Endothelial cell of umbilical vein (primary cell): ENCODE results near the gene SORL1.

Experiments
- CTCF ChIP-seq, 2 donors: IDR thresholded peaks; 1 replicate in 1 of 2; 2 replicates in 1 of 2; pipeline ENCODE4 v1.5.1; 2011; ENCODE audit warnings: low read length in 2 of 2, mild to moderate bottlenecking in 2 of 2, moderate library complexity in 2 of 2, control low read depth in 1 of 2, inconsistent platforms in 1 of 2, low read depth in 1 of 2; ENCODE audit not compliant: insufficient read depth in 1 of 2; ENCODE audit errors: extremely low read depth in 1 of 2
- EZH2 ChIP-seq: IDR thresholded peaks from 2 replicates; pipeline ENCODE4 v1.6.1; 2012; ENCODE audit warnings: borderline replicate concordance, low read depth, mild to moderate bottlenecking, moderate library complexity, low read length, inconsistent platforms; ENCODE audit not compliant: severe bottlenecking
- GATA2 ChIP-seq: IDR thresholded peaks from 2 replicates; pipeline ENCODE4 v1.7.0; 2011; ENCODE audit warnings: low read depth, mild to moderate bottlenecking, moderate library complexity, mixed read lengths, low read length; ENCODE audit not compliant: insufficient read length, insufficient read depth
- JUN ChIP-seq: IDR thresholded peaks from 2 replicates; pipeline ENCODE4 v1.6.1; 2011; ENCODE audit warnings: borderline replicate concordance, low read depth; ENCODE audit not compliant: insufficient read length, insufficient read depth
- MAX ChIP-seq: IDR thresholded peaks from 2 replicates; pipeline ENCODE4 v1.6.1; 2011; ENCODE audit not compliant: insufficient read depth, insufficient read length
- MYC ChIP-seq: IDR thresholded peaks from one replicate; pipeline ENCODE4 v1.6.1; 2011; ENCODE audit warnings: mild to moderate bottlenecking, low read depth, low read length
- POLR2A ChIP-seq: IDR thresholded peaks from 2 replicates; pipeline ENCODE4 v1.6.1; 2012; ENCODE audit warnings: low read depth, mild to moderate bottlenecking, control low read depth, low read length
- POLR2AphosphoS5 ChIP-seq: IDR thresholded peaks from 2 replicates; pipeline ENCODE4 v1.6.1; 2012; ENCODE audit warnings: low read depth, mild to moderate bottlenecking, control low read depth, low read length, moderate library complexity; ENCODE audit not compliant: insufficient read depth

- no peak for TF ChIP-seq CTCF (IDR thresholded peaks at IDR 0.05; ENCODE audit: extremely low read depth in 1 of 2, insufficient read depth in 1 of 2, low read depth in 1 of 2, low read length in 2 of 2)
- no peak for TF ChIP-seq POLR2A
- TF ChIP-seq EZH2 = no peak
- TF ChIP-seq JUN = no peak
- no peak for TF ChIP-seq POLR2AphosphoS5
- TF ChIP-seq MAX = no peak
- no peak for TF ChIP-seq GATA2
- TF ChIP-seq MYC = no peak
These were observed 191.5 kb downstream of the SORL1 start for GRCh38 chr11:121643479-121644186.
